Muscle layer of colon (tissue), 2 donors: Measurements from ENCODE around the gene FBP2.
"Not testable (repeated sequence)": the region's sequence is repeated elsewhere in the genome, so short reads cannot be mapped to it uniquely, and the experiment has no call there.

ENCODE experiments used
- H3K27ac ChIP-seq: one replicate; pipeline ENCODE4 v1.7.0; 2013; ENCODE audit warnings: low read depth, mild to moderate bottlenecking, low read length, moderate library complexity
- H3K27me3 ChIP-seq, 2 donors: one replicate each; pipeline ENCODE4 v1.7.0; 2013; ENCODE audit warnings: low read length in 2 of 2, mild to moderate bottlenecking in 2 of 2; ENCODE audit not compliant: insufficient read depth in 2 of 2, control insufficient read depth in 1 of 2
- H3K36me3 ChIP-seq: one replicate; pipeline ENCODE4 v1.7.0; 2013; ENCODE audit warnings: mild to moderate bottlenecking, low read length; ENCODE audit not compliant: insufficient read depth
- H3K4me1 ChIP-seq: one replicate; pipeline ENCODE4 v1.7.0; 2013; ENCODE audit warnings: mild to moderate bottlenecking, low read length; ENCODE audit not compliant: insufficient read depth
- H3K4me3 ChIP-seq, 2 donors: one replicate each; pipeline ENCODE4 v1.7.0; 2013; ENCODE audit warnings: low read length in 2 of 2, low read depth in 1 of 2, mild to moderate bottlenecking in 1 of 2, moderate library complexity in 1 of 2
- H3K9ac ChIP-seq: one replicate; pipeline ENCODE4 v1.7.0; 2013; ENCODE audit warnings: low read length
- H3K9me3 ChIP-seq: one replicate; pipeline ENCODE4 v1.7.0; 2013; ENCODE audit warnings: mild to moderate bottlenecking, low read length
- donor health status: abdominal sarcoma.
- donor health status: Adenocarcinoma of cecum.

The FBP2 gene

GRCh38 chr9:94554439-94555331 is 38.9 kb downstream of the FBP2 start, which contains the start of gene PCAT7:
TSS of gene PCAT7 (plus strand) at chr9:94555083.
- H3K4me1 ChIP-seq = no peaks in the 10 kb centered on the region
- H3K27ac ChIP-seq = no peak within 1 kb of the TSS
- H3K9me3 ChIP-seq = no peaks in the 10 kb centered on the region
- H3K27me3 ChIP-seq = no peaks in the 10 kb centered on the region
- H3K4me3 ChIP-seq = no peak within 1 kb of the TSS
- no peak within 1 kb of the TSS for H3K9ac ChIP-seq
- no peaks in the 10 kb centered on the region for H3K36me3 ChIP-seq

GRCh38 chr9:94554078-94554438 is 39.6 kb downstream of the FBP2 start:
- Histone ChIP-seq H3K27ac (no peak overlapping the region), H3K4me3 (no peak overlapping the region), H3K9ac (no peak overlapping the region), H3K27me3 (no peaks in the 10 kb centered on the region), H3K4me1 (no peaks in the 10 kb centered on the region), H3K36me3 (no peaks in the 10 kb centered on the region), H3K9me3 (no peaks in the 10 kb centered on the region)

GRCh38 chr9:94553029-94553938 is 40.3 kb downstream of the FBP2 start:
- no peak overlapping the region for H3K4me3 ChIP-seq
- no peak overlapping the region for H3K9ac ChIP-seq
- H3K27me3 ChIP-seq = no peaks in the 10 kb centered on the region
- no peaks in the 10 kb centered on the region for H3K4me1 ChIP-seq
- H3K9me3 ChIP-seq = no peaks in the 10 kb centered on the region
- no peaks in the 10 kb centered on the region for H3K36me3 ChIP-seq
- H3K27ac ChIP-seq = no peak overlapping the region

DNA sequence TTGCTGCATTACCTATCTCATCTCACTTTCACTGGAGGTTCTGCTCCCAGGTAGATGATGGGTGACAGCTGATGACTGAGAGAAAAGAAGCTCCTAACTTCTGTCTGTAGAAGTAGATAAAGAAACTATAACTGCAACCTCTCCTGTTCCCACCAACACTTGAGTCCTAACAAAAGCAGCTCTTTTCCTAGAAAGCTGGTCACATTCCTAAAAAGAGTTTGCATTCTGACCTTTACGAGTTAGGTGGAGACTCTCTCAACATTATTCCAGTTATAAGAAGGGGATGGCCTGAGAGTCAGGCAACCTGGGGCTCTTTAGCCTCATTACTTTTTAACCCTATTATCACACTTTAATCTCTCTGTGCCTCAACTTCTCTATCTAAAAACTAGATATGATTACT is 47.7 kb downstream of the FBP2 start:
- H3K27ac ChIP-seq = no peak overlapping the region
- H3K4me3 ChIP-seq = no peak overlapping the region
- no peak overlapping the region for H3K9ac ChIP-seq
- H3K4me1 ChIP-seq = no peaks in the 10 kb centered on the region
- no peaks in the 10 kb centered on the region for H3K27me3 ChIP-seq
- H3K9me3 ChIP-seq = no peaks in the 10 kb centered on the region
- no peaks in the 10 kb centered on the region for H3K36me3 ChIP-seq

- H3K9ac ChIP-seq, H3K36me3 ChIP-seq, H3K4me3 ChIP-seq, H3K9me3 ChIP-seq, H3K4me1 ChIP-seq, H3K27ac ChIP-seq, H3K27me3 ChIP-seq: not testable (repeated sequence)
Observed at GRCh38 chr9:94544335-94544734, 49.3 kb downstream of the FBP2 start.

GRCh38 chr9:94538908-94539307 is 54.7 kb downstream of the FBP2 start:
- Histone ChIP-seq H3K4me3 (no peak overlapping the region), H3K4me1 (no peaks in the 10 kb centered on the region), H3K27ac (no peak overlapping the region), H3K36me3 (no peaks in the 10 kb centered on the region), H3K9me3 (no peaks in the 10 kb centered on the region), H3K9ac (no peak overlapping the region), H3K27me3 (no peaks in the 10 kb centered on the region)

DNA sequence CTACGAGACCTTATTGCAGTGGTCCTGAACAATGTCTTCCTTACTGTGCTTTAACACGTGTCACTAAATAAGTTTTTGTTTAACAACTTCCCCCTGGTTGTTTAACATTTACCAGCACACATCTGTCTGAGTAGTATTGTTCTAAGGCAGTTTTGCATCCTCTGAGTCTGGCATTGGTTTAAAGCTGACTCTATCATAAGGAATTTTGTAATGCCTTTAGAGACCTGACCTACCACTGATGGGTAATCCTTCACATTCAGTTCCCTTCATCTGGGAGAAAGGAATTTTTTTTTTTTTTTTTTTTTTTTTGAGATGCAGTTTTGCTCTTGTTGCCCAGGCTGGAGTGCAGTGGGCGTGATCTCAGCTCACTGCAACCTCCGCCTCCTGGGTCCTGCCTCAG is 58.7 kb downstream of the FBP2 start:
- H3K36me3 ChIP-seq = no peaks in the 10 kb centered on the region
- H3K9ac ChIP-seq = no peak overlapping the region
- H3K27ac ChIP-seq = no peak overlapping the region
- H3K4me3 ChIP-seq = no peak overlapping the region
- no peaks in the 10 kb centered on the region for H3K9me3 ChIP-seq
- H3K27me3 ChIP-seq = no peaks in the 10 kb centered on the region
- no peaks in the 10 kb centered on the region for H3K4me1 ChIP-seq

DNA sequence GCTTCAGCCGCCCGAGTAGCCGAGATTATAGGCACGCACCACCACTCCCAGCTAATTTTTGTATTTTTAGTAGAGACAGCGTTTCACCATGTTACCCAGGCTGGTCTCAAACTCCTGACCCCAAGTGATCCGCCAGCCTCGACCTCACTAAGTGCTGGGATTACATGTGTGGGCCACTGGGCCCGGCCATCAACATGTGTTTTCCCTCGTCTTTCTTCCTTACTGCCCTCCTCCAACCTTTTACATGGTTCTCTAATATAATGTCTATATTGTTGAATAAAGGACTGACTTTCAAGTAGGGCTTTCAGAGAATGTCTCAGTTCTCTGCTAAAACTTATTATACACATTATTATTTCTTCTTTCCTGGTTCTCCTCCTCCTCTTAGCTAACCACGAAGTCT is 60.0 kb downstream of the FBP2 start:
- H3K4me1 ChIP-seq = no peaks in the 10 kb centered on the region
- no peak overlapping the region for H3K27ac ChIP-seq
- no peaks in the 10 kb centered on the region for H3K36me3 ChIP-seq
- H3K9me3 ChIP-seq = no peaks in the 10 kb centered on the region
- H3K27me3 ChIP-seq = no peaks in the 10 kb centered on the region
- H3K9ac ChIP-seq = no peak overlapping the region
- no peak overlapping the region for H3K4me3 ChIP-seq

DNA sequence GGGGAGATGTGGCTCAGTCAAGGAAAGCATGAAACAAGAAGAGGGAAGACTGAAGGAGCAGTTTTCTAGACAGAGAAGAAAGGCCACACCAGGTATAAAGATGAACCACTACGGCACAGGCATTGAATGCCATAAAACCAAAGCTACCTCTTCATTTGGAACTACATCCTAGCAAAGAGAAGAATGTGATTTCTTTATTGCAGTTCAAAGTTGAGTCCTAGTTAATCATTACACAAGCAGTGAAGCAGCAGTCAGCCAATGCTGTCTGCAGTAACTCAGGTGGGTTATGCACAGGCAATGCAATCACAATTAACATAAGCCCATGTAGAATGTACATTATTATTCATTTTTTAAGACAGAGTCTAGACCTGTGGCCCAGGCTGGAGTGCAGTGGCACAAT is 60.5 kb downstream of the FBP2 start:
- H3K4me3 ChIP-seq = no peak overlapping the region
- no peaks in the 10 kb centered on the region for H3K27me3 ChIP-seq
- H3K4me1 ChIP-seq = no peaks in the 10 kb centered on the region
- H3K9me3 ChIP-seq = no peaks in the 10 kb centered on the region
- no peak overlapping the region for H3K9ac ChIP-seq
- no peak overlapping the region for H3K27ac ChIP-seq
- no peaks in the 10 kb centered on the region for H3K36me3 ChIP-seq

GRCh38 chr9:94528886-94529285 is 64.7 kb downstream of the FBP2 start:
- H3K36me3 ChIP-seq = no peaks in the 10 kb centered on the region
- H3K27me3 ChIP-seq = no peaks in the 10 kb centered on the region
- no peaks in the 10 kb centered on the region for H3K4me1 ChIP-seq
- H3K27ac ChIP-seq = no peak overlapping the region
- no peaks in the 10 kb centered on the region for H3K9me3 ChIP-seq
- no peak overlapping the region for H3K9ac ChIP-seq
- H3K4me3 ChIP-seq = no peak overlapping the region

DNA sequence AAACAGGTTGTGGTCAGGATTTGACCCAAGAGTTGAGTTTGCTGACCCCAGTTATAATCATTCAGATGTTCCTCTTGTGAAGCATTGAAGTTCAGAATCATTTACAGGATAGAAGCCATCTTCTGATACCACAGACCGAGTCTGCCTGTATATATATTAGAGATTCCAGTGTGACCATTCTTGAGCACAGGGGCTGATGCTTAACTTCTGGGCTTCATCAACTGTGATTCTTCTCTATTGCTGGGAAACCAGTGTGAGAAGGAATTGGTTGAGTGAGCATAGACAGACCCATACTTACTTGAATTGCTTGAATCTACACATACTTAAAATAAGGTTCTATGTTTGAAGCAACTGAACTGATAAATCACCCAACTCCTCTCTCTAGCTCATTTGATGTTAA is 66.7 kb downstream of the FBP2 start:
- Histone ChIP-seq H3K4me3 (no peak overlapping the region), H3K36me3 (no peaks in the 10 kb centered on the region), H3K9me3 (no peaks in the 10 kb centered on the region), H3K27me3 (no peaks in the 10 kb centered on the region), H3K27ac (no peak overlapping the region), H3K4me1 (no peaks in the 10 kb centered on the region), H3K9ac (no peak overlapping the region)
